ENCODE measurements around the gene KCNC2.
A peak's percentile ranks its signal among the peaks of the same experiment; 100 is the strongest.

The KCNC2 gene

GRCh38 chr12:75209812-75210138, at the start of gene KCNC2:
TSS of gene KCNC2 (minus strand) at chr12:75209839.
- DNase-seq (ENCODE audit: low read depth, low spot score) = no peak
- TF ChIP-seq CTCF (IDR thresholded peaks at IDR 0.05; ENCODE audit: low read depth, low read length) = no peak
- in situ Hi-C loops (cut with HindIII; ENCODE audit: low sequenced_read_pairs) = no loop called here
- H3K4me3 ChIP-seq (ENCODE audit: low read depth, low read length) = peak within 1 kb of the TSS; percentile 20

GRCh38 chr12:75259143-75259542, 49.5 kb upstream of the KCNC2 start:
- TF ChIP-seq CTCF (IDR thresholded peaks at IDR 0.05; ENCODE audit: low read depth, low read length) = no peak
- in situ Hi-C loops (cut with HindIII; ENCODE audit: low sequenced_read_pairs) = no loop called here
- DNase-seq (ENCODE audit: low read depth, low spot score) = no peak

GRCh38 chr12:75257510-75257909, 47.9 kb upstream of the KCNC2 start:
- in situ Hi-C loops (cut with HindIII; ENCODE audit: low sequenced_read_pairs) = no loop called here
- DNase-seq (ENCODE audit: low read depth, low spot score) = no peak
- H3K4me3 ChIP-seq (ENCODE audit: low read depth, low read length) = no peak overlapping the region
- no peak for TF ChIP-seq CTCF (IDR thresholded peaks at IDR 0.05; ENCODE audit: low read depth, low read length)

More at GRCh38 chr12:75259143-75259542, 49.5 kb upstream of the KCNC2 start:
- H3K4me3 ChIP-seq (ENCODE audit: low read depth, low read length) = no peak overlapping the region

GRCh38 chr12:75245108-75245507, 35.5 kb upstream of the KCNC2 start:
- in situ Hi-C loops (cut with HindIII; ENCODE audit: low sequenced_read_pairs) = no loop called here
- TF ChIP-seq CTCF (IDR thresholded peaks at IDR 0.05; ENCODE audit: low read depth, low read length) = no peak
- no peak for DNase-seq (ENCODE audit: low read depth, low spot score)
- H3K4me3 ChIP-seq (ENCODE audit: low read depth, low read length) = no peak overlapping the region

- no peak overlapping the region for H3K4me3 ChIP-seq (ENCODE audit: low read depth, low read length)
- in situ Hi-C loops (cut with HindIII; ENCODE audit: low sequenced_read_pairs) = no loop called here
- DNase-seq (ENCODE audit: low read depth, low spot score) = no peak
- no peak for TF ChIP-seq CTCF (IDR thresholded peaks at IDR 0.05; ENCODE audit: low read depth, low read length)
These were observed 30.3 kb upstream of the KCNC2 start for GRCh38 chr12:75239987-75240386.

GRCh38 chr12:75236206-75236605, 26.6 kb upstream of the KCNC2 start:
- no peak for TF ChIP-seq CTCF (IDR thresholded peaks at IDR 0.05; ENCODE audit: low read depth, low read length)
- DNase-seq (ENCODE audit: low read depth, low spot score) = no peak
- in situ Hi-C loops (cut with HindIII; ENCODE audit: low sequenced_read_pairs) = no loop called here
- no peak overlapping the region for H3K4me3 ChIP-seq (ENCODE audit: low read depth, low read length)

- in situ Hi-C loops (cut with HindIII; ENCODE audit: low sequenced_read_pairs) = no loop called here
- no peak for DNase-seq (ENCODE audit: low read depth, low spot score)
- no peak for TF ChIP-seq CTCF (IDR thresholded peaks at IDR 0.05; ENCODE audit: low read depth, low read length)
- no peak overlapping the region for H3K4me3 ChIP-seq (ENCODE audit: low read depth, low read length)
These were observed 17.5 kb upstream of the KCNC2 start for GRCh38 chr12:75227132-75227531.
